Hematopoietic multipotent progenitor cell treated with erythropoietin and hydrocortisone succinate and interleukin-3 and kit ligand, for 17 days (in vitro differentiated cells): Measurements from ENCODE around the gene RILPL2.
"Not testable (repeated sequence)": the region's sequence is repeated elsewhere in the genome, so short reads cannot be mapped to it uniquely, and the experiment has no call there.

ENCODE experiments used
- DNase-seq: peaks from one replicate; pipeline ENCODE4 v3.0.0-alpha.2; 2015; ENCODE audit warnings: low spot score

RILPL2 gene

GRCh38 chr12:123382684-123383083, 53.8 kb downstream of the RILPL2 start:
- DNase-seq = no peak

GRCh38 chr12:123379391-123379790, 57.1 kb downstream of the RILPL2 start:
- no peak for DNase-seq

DNA sequence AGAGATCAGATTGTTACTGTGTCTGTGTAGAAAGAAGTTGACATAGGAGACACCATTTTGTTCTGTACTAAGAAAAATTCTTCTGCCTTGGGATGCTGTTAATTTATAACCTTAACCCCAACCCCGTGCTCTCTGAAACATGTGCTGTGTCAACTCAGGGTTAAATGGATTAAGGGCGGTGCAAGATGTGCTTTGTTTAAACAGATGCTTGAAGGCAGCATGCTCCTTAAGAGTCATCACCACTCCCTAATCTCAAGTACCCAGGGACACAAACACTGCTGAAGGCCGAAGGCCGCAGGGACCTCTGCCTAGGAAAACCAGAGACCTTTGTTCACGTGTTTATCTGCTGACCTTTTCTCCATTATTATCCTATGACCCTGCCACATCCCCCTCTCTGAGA, 64.1 kb downstream of the RILPL2 start:
- DNase-seq = not testable (repeated sequence)

DNA sequence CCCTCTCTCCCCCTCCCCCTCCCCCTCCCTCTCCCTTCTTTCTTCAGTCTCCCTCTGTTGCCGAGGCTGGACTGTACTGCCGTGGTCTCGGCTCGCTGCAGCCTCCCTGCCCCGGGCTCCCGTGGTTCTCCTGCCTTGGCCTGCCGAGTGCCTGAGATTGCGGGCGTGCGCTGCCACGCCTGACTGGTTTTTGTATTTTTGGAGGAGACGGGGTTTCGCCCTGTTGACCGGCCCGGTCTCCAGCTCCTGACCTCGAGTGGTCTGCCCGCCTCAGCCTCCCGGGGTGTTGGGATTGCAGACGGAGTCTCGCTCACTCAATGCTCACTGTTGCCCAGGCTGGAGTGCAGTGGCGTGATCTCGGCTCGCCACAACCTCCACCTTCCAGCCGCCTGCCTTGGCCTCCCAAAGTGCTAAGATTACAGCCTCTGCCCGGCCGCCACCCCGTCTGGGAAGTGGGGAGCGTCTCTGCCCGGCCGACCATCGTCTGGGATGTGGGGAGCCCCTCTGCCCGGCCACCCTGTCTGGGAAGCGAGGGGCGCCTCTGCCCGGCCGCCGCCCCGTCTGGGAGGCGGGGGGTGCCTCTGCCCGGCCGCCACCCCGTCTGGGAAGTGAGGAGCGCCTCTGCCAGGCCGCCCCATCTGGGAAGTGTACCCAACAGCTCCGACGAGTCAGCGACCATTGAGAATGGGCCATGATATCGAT, 64.7 kb downstream of the RILPL2 start:
- DNase-seq = not testable (repeated sequence)

GRCh38 chr12:123369229-123369628, 67.3 kb downstream of the RILPL2 start:
- DNase-seq = no peak

DNA sequence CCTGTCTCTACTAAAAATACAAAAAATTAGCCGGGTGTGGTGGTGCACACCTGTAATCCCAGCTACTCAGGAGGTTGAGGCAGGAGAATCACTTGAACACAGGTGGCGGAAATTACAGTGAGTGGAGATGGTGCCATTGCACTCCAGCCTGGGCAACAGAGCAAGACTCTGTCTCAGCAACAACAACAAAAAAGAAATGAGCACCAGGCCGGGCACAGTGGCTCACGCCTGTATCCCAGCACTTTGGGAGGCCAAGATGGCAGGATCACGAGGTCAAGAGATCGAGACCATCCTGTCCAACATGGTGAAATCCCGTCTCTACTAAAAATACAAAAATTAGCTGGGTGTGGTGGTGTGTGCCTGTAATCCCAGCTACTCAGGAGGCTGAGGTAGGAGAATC, 68.1 kb downstream of the RILPL2 start:
- DNase-seq = not testable (repeated sequence)

- DNase-seq = no peak
These were observed 69.0 kb downstream of the RILPL2 start for GRCh38 chr12:123367511-123367910.
